SU-DHL-6 (cell line): ENCODE measurements around the gene ANXA3.
"Not testable (repeated sequence)": the region's sequence is repeated elsewhere in the genome, so short reads cannot be mapped to it uniquely, and the experiment has no call there.

Source experiments
- CTCF ChIP-seq: fragments of 200-600 bp; sonication (generic); IDR thresholded peaks from one replicate; pipeline ENCODE4 v1.5.1; 2017; ENCODE audit warnings: antibody characterized with exemption, mild to moderate bottlenecking, low read length, moderate library complexity; ENCODE audit not compliant: insufficient read depth, poor library complexity, severe bottlenecking
- EZH2phosphoT487 ChIP-seq: fragments of 200-600 bp; sonication (generic), shearing (Covaris generic); conservative IDR thresholded peaks from 2 replicates; pipeline ENCODE4 v1.6.1; 2018; ENCODE audit warnings: mild to moderate bottlenecking, antibody characterized with exemption, low read length, moderate library complexity, mixed read lengths

GRCh38 chr4:78548889-78549288, 2.7 kb upstream of the ANXA3 start:
- not testable (repeated sequence) for TF ChIP-seq CTCF, EZH2phosphoT487
